ENCODE results near the gene ZNF782. TPM values are rescaled to one million over a fixed set of nuclear protein-coding genes. Genes with fewer than 3 reads are reported as not detected.

Gene ZNF782
- total RNA-seq, 2 experiments from 2014 or later = 8.6 to 10.2 TPM

DNA sequence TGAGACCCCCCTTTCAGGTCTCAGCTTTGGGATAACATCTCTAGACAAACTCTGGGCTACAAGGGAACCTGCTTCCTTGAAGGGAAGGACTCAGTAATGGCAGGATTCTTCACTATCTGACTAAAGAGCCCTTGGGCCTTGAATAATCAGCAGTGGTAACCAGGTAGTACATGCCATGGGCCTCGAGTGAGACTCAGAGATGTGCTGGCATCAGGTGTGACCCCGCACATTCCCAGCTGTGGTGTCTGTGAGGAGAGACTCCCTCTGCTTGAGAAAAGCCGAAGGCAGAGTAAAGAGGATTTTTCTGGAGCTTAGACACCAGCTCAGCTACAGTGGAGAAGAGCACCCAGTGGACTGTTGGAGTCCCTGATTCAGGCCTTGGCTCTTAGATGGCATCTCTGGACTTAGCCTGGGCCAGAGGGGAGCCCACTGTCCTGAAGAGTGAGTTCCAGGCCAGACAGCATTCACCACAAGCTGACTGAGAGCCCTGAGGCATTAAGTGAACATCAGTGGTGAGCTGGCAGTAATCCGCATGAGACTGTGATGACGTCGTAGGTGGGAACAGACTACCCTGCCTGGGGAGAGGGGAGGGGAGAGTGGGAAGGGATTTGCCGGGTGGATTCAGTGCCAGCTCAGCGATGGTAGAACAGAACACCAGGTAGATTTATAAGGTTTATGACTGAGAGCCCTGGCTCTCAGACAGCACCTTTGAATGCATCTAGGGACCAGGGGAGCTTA is 5.3 kb upstream of the ZNF782 start:
- intact Hi-C loops (cut with micrococcal nuclease; ENCODE audit: unreplicated experiment) = loop anchor here (5.0 to 10.0 kb wide), 3 partner anchors 425 to 738 kb away; partner anchors contain the start of gene TDRD7
- H3K4me1 ChIP-seq (ENCODE audit: insufficient read depth, low read length, poor library complexity, severe bottlenecking) = no peaks in the 10 kb centered on the region
- H3K9me3 ChIP-seq (ENCODE audit: low read length) = no peaks in the 10 kb centered on the region; the same call in 1 of the 2 replicates
- H3K27ac ChIP-seq (ENCODE audit: low read depth, low read length, poor library complexity, severe bottlenecking) = no peak overlapping the region
- BruUV-seq (replicated peaks) = no TSS peak
- TF ChIP-seq EZH2phosphoT487 (IDR thresholded peaks at IDR 0.05; ENCODE audit: borderline replicate concordance, low read depth, low read length) = no peak
- TF ChIP-seq, protein P1, sequence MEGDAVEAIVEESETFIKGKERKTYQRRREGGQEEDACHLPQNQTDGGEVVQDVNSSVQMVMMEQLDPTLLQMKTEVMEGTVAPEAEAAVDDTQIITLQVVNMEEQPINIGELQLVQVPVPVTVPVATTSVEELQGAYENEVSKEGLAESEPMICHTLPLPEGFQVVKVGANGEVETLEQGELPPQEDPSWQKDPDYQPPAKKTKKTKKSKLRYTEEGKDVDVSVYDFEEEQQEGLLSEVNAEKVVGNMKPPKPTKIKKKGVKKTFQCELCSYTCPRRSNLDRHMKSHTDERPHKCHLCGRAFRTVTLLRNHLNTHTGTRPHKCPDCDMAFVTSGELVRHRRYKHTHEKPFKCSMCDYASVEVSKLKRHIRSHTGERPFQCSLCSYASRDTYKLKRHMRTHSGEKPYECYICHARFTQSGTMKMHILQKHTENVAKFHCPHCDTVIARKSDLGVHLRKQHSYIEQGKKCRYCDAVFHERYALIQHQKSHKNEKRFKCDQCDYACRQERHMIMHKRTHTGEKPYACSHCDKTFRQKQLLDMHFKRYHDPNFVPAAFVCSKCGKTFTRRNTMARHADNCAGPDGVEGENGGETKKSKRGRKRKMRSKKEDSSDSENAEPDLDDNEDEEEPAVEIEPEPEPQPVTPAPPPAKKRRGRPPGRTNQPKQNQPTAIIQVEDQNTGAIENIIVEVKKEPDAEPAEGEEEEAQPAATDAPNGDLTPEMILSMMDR (conservative IDR thresholded peaks at IDR 0.05; ENCODE audit: low read length) = no peak
- POLR2A ChIA-PET = no interaction called here
- H3K9me2 ChIP-seq (ENCODE audit: insufficient read depth, low read length) = no peaks in the 10 kb centered on the region
- no peaks in the 10 kb centered on the region for H4K20me1 ChIP-seq (ENCODE audit: insufficient read depth, low read length)
- H3K36me3 ChIP-seq (ENCODE audit: insufficient read depth, low read length) = no peaks in the 10 kb centered on the region; the same call in 1 of the 2 replicates
- no peak overlapping the region for H2AFZ ChIP-seq (ENCODE audit: low read length)
- no peaks in the 10 kb centered on the region for H3K79me2 ChIP-seq (ENCODE audit: insufficient read depth, low read depth, low read length)
- H3K4me3 ChIP-seq (ENCODE audit: low read depth, low read length, poor library complexity, severe bottlenecking) = no peak overlapping the region
- CTCF ChIA-PET (ENCODE audit: unreplicated experiment) = no interaction called here
- H3K4me2 ChIP-seq (ENCODE audit: low read length) = no peak overlapping the region
- DNase-seq (ENCODE audit: low spot score) = no peak

- H3K4me2 ChIP-seq (ENCODE audit: low read length) = no peak overlapping the region
- no peak overlapping the region for H3K27ac ChIP-seq (ENCODE audit: low read depth, low read length, poor library complexity, severe bottlenecking)
- DNase-seq (ENCODE audit: low spot score) = no peak
- BruUV-seq (replicated peaks) = no TSS peak
- H2AFZ ChIP-seq (ENCODE audit: low read length) = no peak overlapping the region
- no peaks in the 10 kb centered on the region for H3K9me2 ChIP-seq (ENCODE audit: insufficient read depth, low read length)
- TF ChIP-seq EZH2phosphoT487 (IDR thresholded peaks at IDR 0.05; ENCODE audit: borderline replicate concordance, low read depth, low read length) = no peak
- TF ChIP-seq, protein P1 (conservative IDR thresholded peaks at IDR 0.05; ENCODE audit: low read length) = no peak
- intact Hi-C loops (cut with micrococcal nuclease; ENCODE audit: unreplicated experiment) = loop anchor here (5.0 to 10.0 kb wide), 3 partner anchors 426 to 739 kb away; partner anchors contain the start of gene TDRD7
- ChIA-PET CTCF (ENCODE audit: unreplicated experiment) (interaction anchor here (0.6 kb wide), 1 partner anchor 306 kb away, joined by 3 read pairs; no protein-coding TSS in a partner anchor), POLR2A (no interaction called here)
- peaks cover 3% of the 10 kb centered on the region; the same call in 1 of the 2 replicates for H3K79me2 ChIP-seq (ENCODE audit: insufficient read depth, low read depth, low read length)
- H3K4me1 ChIP-seq (ENCODE audit: insufficient read depth, low read length, poor library complexity, severe bottlenecking) = no peaks in the 10 kb centered on the region
- no peaks in the 10 kb centered on the region; the same call in 1 of the 2 replicates for H3K36me3 ChIP-seq (ENCODE audit: insufficient read depth, low read length)
- H3K9me3 ChIP-seq (ENCODE audit: low read length) = no peaks in the 10 kb centered on the region; the same call in 1 of the 2 replicates
- no peak overlapping the region for H3K4me3 ChIP-seq (ENCODE audit: low read depth, low read length, poor library complexity, severe bottlenecking)
- H4K20me1 ChIP-seq (ENCODE audit: insufficient read depth, low read length) = 0 out of 2 replicates have a peak, but pooled peaks cover 2% of the 10 kb centered on the region
Observed at GRCh38 chr9:96858670-96859069, 4.4 kb upstream of the ZNF782 start.
